Type B pancreatic cell (in vitro differentiated cells): ENCODE data around the gene SLC35E3. TPM values are rescaled to one million over a fixed set of nuclear protein-coding genes. Genes with fewer than 3 reads are reported as not detected.
"Not testable (repeated sequence)": the region's sequence is repeated elsewhere in the genome, so short reads cannot be mapped to it uniquely, and the experiment has no call there.

Source experiments
- DNase-seq: peaks from one replicate; pipeline ENCODE4 v3.0.0; 2021; ENCODE audit warnings: mixed read lengths; ENCODE audit not compliant: unreplicated experiment; ENCODE audit errors: extremely low spot score
- H3K27ac Mint-ChIP-seq: 2 replicates; pipeline ENCODE4 v1.8.0; 2021; ENCODE audit warnings: mild to moderate bottlenecking, mixed read lengths
- H3K27me3 Mint-ChIP-seq: 2 replicates; pipeline ENCODE4 v1.8.0; 2021; ENCODE audit warnings: mixed read lengths
- H3K36me3 Mint-ChIP-seq: 2 replicates; pipeline ENCODE4 v1.8.0; 2021; ENCODE audit warnings: mixed read lengths
- H3K4me1 Mint-ChIP-seq: one replicate; pipeline ENCODE4 v1.8.0; 2021; ENCODE audit warnings: mixed read lengths; ENCODE audit not compliant: unreplicated experiment
- H3K4me3 Mint-ChIP-seq: 2 replicates; pipeline ENCODE4 v1.8.0; 2021; ENCODE audit warnings: mild to moderate bottlenecking, mixed read lengths
- H3K9me3 Mint-ChIP-seq: 2 replicates; pipeline ENCODE4 v1.8.0; 2021; ENCODE audit warnings: mixed read lengths
- total RNA-seq: library from RNA; stranded (reverse); gene quantifications from 2 replicates; pipeline ENCODE4 v1.2.1, GENCODE V29; 2021; ENCODE audit warnings: low replicate concordance
- TF ChIP-seq, protein P1 (sequence below): fragments of 200-600 bp; sonication (generic); conservative IDR thresholded peaks from 2 replicates; pipeline ENCODE4 v1.5.0; 2021; ENCODE audit warnings: antibody characterized with exemption, mild to moderate bottlenecking

Gene SLC35E3
- total RNA-seq, 1 donor from 2014 or later: 10.7 TPM

DNA sequence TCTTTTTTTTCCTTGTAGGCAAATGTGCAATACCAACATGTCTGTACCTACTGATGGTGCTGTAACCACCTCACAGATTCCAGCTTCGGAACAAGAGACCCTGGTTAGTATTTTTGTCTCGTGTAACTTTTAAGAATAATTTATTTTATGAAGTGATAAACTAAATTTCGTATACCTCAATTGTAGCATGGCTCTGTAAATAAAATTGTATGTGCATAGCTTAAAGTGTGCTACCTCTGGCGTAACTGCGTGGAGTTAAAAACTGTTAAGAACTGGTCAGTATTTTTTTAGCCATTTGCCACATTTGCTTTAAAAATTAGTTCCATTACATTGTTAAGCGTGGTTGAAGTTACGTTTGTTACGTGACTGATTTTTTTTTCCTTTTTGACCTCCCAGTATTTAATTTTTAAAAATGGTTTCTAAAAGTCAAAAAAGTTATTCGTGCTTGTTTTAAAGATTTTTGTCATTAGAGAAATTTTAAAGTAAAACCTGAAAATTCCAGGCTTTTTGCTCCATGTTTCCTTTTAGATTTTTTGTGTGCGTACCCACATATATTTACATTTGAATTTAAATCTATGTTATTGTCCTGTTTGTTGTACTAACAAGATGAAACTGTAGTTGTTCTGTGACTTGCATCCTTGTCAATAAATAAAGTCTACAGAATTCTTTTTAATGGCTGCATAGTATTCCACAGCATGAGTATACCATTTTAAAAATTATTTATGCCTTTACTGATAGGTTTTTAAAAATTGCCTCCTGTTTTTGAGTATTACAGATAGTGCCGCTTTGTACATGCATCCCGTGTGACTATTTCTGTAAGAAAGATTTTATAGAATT is 63.4 kb downstream of the SLC35E3 start:
- Mint-ChIP-seq H3K36me3 (peaks cover 24% of the 10 kb centered on the region), H3K9me3 (no peaks in the 10 kb centered on the region), H3K4me3 (peak overlapping the region; percentile 99), H3K27ac (peak overlapping the region; percentile 99), H3K4me1 (peaks cover 16% of the 10 kb centered on the region), H3K27me3 (no peaks in the 10 kb centered on the region)
- no peak for DNase-seq
- TF ChIP-seq, protein P1, sequence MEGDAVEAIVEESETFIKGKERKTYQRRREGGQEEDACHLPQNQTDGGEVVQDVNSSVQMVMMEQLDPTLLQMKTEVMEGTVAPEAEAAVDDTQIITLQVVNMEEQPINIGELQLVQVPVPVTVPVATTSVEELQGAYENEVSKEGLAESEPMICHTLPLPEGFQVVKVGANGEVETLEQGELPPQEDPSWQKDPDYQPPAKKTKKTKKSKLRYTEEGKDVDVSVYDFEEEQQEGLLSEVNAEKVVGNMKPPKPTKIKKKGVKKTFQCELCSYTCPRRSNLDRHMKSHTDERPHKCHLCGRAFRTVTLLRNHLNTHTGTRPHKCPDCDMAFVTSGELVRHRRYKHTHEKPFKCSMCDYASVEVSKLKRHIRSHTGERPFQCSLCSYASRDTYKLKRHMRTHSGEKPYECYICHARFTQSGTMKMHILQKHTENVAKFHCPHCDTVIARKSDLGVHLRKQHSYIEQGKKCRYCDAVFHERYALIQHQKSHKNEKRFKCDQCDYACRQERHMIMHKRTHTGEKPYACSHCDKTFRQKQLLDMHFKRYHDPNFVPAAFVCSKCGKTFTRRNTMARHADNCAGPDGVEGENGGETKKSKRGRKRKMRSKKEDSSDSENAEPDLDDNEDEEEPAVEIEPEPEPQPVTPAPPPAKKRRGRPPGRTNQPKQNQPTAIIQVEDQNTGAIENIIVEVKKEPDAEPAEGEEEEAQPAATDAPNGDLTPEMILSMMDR: no peak

DNA sequence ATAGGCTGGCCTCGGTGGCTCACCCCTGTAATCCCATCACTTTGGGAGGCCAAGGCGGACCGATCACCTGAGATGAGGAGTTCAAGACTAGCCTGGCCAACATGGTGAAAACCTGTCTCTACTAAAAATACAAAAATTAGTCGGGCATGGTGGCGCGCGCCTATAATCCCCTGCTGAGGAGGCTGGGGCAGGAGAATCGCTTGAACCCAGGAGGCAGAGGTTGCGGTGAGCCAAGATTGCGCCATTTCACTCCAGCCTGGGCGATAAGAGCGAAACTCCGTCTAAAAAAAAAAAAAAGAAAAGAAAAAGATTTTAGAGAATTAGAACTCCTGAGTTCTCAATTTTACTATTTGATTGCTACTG is 64.0 kb downstream of the SLC35E3 start:
- DNase-seq, H3K9me3 Mint-ChIP-seq, H3K27me3 Mint-ChIP-seq: not testable (repeated sequence)
- H3K4me3 Mint-ChIP-seq: peak overlapping the region; percentile 99
- H3K27ac Mint-ChIP-seq: peak overlapping the region; percentile 26
- peaks cover 26% of the 10 kb centered on the region for H3K36me3 Mint-ChIP-seq
- H3K4me1 Mint-ChIP-seq: peaks cover 17% of the 10 kb centered on the region

DNA sequence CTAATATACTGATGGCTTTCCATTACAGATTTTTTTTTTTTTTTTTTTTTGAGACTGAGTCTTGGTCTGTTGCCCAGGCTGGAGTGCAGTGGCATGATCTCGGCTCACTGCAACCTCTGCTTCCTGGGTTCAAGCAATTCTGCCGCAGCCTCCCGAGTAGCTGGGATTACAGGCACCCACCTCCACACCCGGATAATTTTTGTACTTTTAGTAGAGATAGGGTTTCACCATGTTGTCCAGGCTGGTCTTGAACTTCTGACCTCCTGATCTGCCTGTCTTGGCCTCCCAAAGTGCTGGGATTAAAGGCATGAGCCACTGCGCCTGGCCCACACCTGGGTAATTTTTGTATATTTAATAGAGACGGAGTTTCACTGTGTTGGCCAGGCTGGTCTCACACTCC is 65.6 kb downstream of the SLC35E3 start:
- H3K4me3 Mint-ChIP-seq: peak overlapping the region; percentile 83
- peaks cover 19% of the 10 kb centered on the region for H3K4me1 Mint-ChIP-seq
- not testable (repeated sequence) for H3K9me3 Mint-ChIP-seq, DNase-seq, H3K27me3 Mint-ChIP-seq
- H3K36me3 Mint-ChIP-seq: peaks cover 34% of the 10 kb centered on the region
- H3K27ac Mint-ChIP-seq: peak overlapping the region; percentile 76

DNA sequence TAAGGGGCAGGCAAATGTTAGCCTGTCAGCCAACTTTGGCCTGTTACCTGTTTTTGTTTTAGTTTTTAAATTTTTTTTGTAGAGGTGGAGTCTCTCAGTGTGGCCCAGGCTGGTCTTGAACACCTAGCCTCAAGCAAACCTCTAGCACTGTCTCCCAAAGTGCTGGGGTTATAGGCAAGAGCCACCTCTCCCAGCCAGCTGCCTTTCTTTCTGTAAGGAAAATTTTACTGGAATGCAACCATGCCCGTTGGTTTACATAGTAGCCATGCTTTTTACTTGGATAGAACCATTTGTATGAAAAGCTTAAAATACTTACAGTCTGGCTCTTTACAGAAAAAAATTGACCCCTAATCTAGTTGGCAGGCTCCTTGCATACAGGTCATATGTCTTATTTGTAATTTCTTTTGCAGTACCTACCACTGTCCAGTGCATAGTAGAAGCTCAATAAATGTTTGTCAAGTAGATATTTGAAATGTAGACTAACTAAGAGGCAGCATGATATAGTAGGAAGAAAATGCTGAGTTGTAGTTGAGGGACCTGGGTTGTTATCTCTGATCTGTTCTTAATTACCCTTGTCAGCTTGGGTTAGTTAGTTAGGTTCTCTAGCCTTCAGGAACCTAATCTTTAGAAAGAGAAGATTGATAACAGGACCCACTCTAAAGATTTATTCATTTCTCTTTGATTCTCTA is 66.7 kb downstream of the SLC35E3 start:
- H3K9me3 Mint-ChIP-seq: no peaks in the 10 kb centered on the region
- peak overlapping the region; percentile 80 for H3K4me3 Mint-ChIP-seq
- H3K4me1 Mint-ChIP-seq: peaks cover 19% of the 10 kb centered on the region
- DNase-seq: no peak
- peak overlapping the region; percentile 81 for H3K27ac Mint-ChIP-seq
- H3K36me3 Mint-ChIP-seq: peaks cover 40% of the 10 kb centered on the region
- no peaks in the 10 kb centered on the region for H3K27me3 Mint-ChIP-seq
- TF ChIP-seq, protein P1: no peak

DNA sequence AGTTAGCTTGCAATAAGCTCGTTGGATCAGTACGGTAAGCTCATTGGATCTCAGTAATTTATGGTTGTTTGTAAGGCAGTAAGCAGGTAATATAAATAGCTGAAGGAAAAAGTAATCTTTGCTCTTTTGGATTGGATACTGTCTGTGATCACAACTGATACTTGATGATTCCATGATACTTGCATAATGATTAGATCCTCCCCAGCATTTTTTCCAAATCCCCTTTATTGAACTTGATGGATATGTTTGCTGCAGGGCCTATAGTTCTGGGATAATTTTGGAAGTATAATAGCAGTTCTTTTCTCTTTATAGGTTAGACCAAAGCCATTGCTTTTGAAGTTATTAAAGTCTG is 67.2 kb downstream of the SLC35E3 start:
- Mint-ChIP-seq H3K27me3 (no peaks in the 10 kb centered on the region), H3K27ac (peak overlapping the region; percentile 81), H3K36me3 (peaks cover 40% of the 10 kb centered on the region), H3K9me3 (no peaks in the 10 kb centered on the region), H3K4me3 (peak overlapping the region; percentile 80), H3K4me1 (peaks cover 19% of the 10 kb centered on the region)
- TF ChIP-seq, protein P1: no peak
- DNase-seq: no peak

DNA sequence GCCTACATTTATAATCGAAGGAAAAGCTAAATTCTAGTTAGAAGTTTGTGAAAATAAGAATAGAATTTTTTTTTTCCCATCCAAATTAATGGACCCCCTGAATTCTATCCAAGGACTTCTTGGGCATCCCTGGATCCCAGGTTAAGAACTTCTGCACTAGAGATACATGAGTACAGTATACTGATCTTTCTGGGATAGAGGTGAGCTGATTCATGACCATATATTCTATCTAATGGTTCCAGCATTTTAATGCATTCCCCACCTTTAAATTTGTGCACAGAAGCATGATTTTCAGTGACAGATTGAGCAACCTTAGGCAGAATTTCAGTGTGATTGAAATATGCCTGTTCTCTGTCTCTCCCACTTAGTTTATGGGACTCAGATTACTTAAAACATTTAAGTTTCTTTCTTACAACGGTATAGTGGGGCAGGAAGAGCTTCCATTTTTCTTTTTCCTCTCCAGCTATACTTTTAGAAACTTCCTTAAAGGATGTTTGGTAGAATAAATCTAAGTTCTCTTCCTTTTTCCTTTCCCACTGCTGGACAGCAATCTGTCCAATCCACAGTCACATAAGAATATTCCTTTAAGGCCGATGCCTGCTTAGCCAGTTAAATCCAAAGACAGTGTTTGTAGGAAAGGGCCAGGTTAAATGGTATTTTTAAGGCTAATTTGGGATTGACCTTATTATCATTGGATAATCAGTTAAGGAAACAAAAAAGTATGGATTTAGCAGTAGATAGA is 68.7 kb downstream of the SLC35E3 start:
- peaks cover 39% of the 10 kb centered on the region for H3K36me3 Mint-ChIP-seq
- TF ChIP-seq, protein P1: no peak
- H3K27me3 Mint-ChIP-seq: no peaks in the 10 kb centered on the region
- peak overlapping the region; percentile 25 for H3K27ac Mint-ChIP-seq
- H3K4me1 Mint-ChIP-seq: peaks cover 19% of the 10 kb centered on the region
- H3K4me3 Mint-ChIP-seq: peak overlapping the region; percentile 2
- H3K9me3 Mint-ChIP-seq: no peaks in the 10 kb centered on the region
- DNase-seq: no peak
